ENCODE data around the gene ODAD3.

The ODAD3 gene

GRCh38 chr19:11373885-11374432 lies 61.0 kb downstream of the ODAD3 start:
- no peak for DNase-seq

DNA sequence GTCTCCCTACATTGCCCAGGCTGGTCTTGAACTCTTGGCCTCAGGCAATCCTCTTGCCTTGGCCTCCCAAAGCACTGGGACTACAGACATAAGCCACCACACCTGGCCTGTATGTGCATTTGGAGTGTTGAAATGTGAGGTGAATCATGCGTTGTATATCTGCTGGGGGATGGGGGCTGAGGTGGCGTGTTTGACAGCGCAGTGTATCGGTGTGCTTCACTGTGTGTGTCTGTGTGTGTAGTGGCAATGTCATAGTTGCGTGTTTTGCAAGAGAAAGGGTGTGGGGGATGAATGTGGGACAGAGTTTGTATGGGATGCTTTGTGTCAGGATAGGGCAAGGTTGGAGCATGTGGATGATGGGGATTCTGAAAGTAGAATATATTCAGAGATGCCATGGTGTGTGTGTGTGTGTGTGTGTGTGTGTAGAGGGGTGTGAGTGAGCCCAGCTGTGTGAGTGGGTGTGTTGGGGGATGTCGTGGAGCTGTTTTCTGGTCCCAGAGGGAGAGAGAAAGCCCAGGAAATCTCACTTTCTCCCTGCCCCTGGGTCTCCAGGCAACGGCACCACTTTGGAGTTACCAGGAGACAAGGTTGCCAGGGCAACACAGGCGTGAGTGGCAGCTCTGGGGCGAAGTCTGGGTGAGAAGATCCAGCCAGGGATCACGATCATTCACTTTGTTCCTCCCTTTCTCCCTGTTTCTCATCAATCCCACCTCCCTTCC lies 61.6 kb downstream of the ODAD3 start:
- no peak for DNase-seq

DNA sequence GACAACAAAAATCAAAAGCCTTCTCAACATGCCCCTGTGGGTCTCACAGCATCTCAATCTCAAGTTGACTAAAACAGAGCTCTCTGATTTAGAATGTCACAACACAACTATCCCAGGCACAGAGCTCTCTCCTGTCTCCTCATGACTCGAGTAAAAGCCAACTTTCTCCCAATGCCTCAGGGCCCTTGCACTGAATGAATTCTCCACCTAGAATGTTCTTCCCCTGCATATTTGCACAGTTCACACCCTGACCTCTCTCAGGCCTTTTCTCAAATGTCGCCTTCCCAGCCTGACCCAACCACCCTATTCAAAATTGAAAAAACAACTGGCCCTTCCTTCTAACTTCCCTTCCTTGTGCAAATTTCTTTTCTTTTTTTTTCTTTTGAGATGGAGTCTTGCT lies 64.2 kb downstream of the ODAD3 start:
- no peak for DNase-seq

Data from T1000 (cell line).